Testis (tissue), 2 donors: ENCODE results near the gene ZBTB47.

Experiments used
- CTCF ChIP-seq, 3 experiments: fragments of 450-650 bp in 2 of 3; fragments of 200-600 bp in 1 of 3; sonication (generic) in 1 of 3; IDR thresholded peaks; one replicate each; pipeline ENCODE4 v1.5.1; 2016 to 2019; ENCODE audit warnings: antibody characterized with exemption in 3 of 3, mild to moderate bottlenecking in 2 of 3, moderate library complexity in 1 of 3
- POLR2A ChIP-seq: fragments of 450-650 bp; IDR thresholded peaks from one replicate; pipeline ENCODE4 v1.6.1; 2017; ENCODE audit warnings: antibody characterized with exemption, mild to moderate bottlenecking, moderate library complexity

GRCh38 chr3:42685891-42686820 is 32.7 kb downstream of the ZBTB47 start:
- TF ChIP-seq CTCF (IDR thresholded peaks at IDR 0.05) (no peak), POLR2A (no peak)
